ENCODE data around the gene NPW. TPM values are rescaled to one million over a fixed set of nuclear protein-coding genes. Genes with fewer than 3 reads are reported as not detected.

The NPW gene
- total RNA-seq, 1 donor from 2014 or later, result 5.0 TPM

DNA sequence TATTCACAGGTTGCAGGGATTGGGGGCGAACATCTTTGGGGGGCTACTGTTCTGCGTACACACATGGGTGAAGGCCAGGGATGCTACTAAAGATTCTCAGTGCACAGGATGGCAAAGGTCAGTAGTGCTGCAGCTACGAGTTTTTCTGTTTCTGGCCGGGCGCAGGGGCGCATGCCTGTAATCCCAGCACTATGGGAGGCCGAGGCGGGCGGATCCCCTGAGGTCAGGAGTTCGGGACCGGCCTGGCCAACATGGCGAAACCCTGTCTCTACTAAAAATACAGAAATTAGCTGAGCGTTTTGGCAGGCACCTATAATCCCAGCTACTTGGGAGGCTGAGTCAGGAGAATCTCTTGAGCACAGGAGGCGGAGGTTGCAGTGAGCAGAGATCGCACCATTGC lies 6.1 kb upstream of the NPW start:
- no peak overlapping the region for H3K27ac Mint-ChIP-seq
- TF ChIP-seq, protein P1, sequence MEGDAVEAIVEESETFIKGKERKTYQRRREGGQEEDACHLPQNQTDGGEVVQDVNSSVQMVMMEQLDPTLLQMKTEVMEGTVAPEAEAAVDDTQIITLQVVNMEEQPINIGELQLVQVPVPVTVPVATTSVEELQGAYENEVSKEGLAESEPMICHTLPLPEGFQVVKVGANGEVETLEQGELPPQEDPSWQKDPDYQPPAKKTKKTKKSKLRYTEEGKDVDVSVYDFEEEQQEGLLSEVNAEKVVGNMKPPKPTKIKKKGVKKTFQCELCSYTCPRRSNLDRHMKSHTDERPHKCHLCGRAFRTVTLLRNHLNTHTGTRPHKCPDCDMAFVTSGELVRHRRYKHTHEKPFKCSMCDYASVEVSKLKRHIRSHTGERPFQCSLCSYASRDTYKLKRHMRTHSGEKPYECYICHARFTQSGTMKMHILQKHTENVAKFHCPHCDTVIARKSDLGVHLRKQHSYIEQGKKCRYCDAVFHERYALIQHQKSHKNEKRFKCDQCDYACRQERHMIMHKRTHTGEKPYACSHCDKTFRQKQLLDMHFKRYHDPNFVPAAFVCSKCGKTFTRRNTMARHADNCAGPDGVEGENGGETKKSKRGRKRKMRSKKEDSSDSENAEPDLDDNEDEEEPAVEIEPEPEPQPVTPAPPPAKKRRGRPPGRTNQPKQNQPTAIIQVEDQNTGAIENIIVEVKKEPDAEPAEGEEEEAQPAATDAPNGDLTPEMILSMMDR (IDR thresholded peaks at IDR 0.05; ENCODE audit: unreplicated experiment), result no peak
- peaks cover 11% of the 10 kb centered on the region for H3K27me3 Mint-ChIP-seq
- H3K4me3 Mint-ChIP-seq (ENCODE audit: low read depth), result no peak overlapping the region
- no peaks in the 10 kb centered on the region for H3K9me3 Mint-ChIP-seq (ENCODE audit: low read depth)
- peaks cover 9% of the 10 kb centered on the region for H3K4me1 Mint-ChIP-seq (ENCODE audit: low read depth)
- H3K36me3 Mint-ChIP-seq (ENCODE audit: insufficient read depth), result no peaks in the 10 kb centered on the region
- DNase-seq (ENCODE audit: low spot score, unreplicated experiment), result no peak

DNA sequence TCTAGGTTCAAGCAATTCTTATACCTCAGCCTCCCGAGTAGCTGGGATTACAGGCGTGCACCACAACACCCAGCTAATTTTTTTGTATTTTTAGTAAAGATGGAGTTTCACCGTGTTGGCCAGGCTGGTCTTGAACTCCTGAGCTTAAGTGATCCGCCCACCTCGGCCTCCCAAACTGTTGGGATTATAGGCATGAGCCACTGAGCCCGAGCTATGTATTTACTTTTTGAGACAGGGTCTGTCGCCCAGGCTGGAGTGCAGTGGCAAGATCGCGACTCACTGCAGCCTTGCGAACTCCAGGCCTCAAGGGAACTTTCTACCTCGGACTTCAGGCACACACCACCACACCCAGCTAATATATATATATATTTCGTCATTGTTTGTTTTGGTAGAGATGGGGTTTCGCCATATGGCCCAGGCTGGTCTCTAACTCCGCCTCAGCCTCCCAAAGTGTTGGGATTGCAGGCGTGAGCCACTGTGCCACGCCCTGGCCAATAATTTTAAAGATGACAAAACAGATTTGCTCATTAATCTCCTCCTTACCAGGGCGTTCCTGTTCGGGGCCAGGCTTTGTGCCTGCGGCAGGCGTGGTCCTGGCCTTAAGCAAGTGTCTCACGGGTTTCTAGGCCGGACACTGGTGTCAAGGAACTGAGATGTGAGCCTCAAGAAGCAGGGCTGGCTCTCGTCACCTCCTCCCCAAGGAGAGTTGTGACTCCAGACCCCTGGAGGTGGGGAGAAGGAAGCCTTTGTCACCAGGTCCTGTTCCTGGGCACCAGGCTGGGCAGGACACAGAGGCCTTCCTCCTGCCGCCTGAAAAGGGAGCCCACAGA lies 4.3 kb upstream of the NPW start:
- TF ChIP-seq, protein P1 (IDR thresholded peaks at IDR 0.05; ENCODE audit: unreplicated experiment), result no peak
- H3K9me3 Mint-ChIP-seq (ENCODE audit: low read depth), result no peaks in the 10 kb centered on the region
- no peaks in the 10 kb centered on the region for H3K36me3 Mint-ChIP-seq (ENCODE audit: insufficient read depth)
- H3K4me1 Mint-ChIP-seq (ENCODE audit: low read depth), result peaks cover under 1% of the 10 kb centered on the region
- peaks cover 19% of the 10 kb centered on the region for H3K27me3 Mint-ChIP-seq
- H3K27ac Mint-ChIP-seq, result no peak overlapping the region
- DNase-seq (ENCODE audit: low spot score, unreplicated experiment), result no peak
- no peak overlapping the region for H3K4me3 Mint-ChIP-seq (ENCODE audit: low read depth)

DNA sequence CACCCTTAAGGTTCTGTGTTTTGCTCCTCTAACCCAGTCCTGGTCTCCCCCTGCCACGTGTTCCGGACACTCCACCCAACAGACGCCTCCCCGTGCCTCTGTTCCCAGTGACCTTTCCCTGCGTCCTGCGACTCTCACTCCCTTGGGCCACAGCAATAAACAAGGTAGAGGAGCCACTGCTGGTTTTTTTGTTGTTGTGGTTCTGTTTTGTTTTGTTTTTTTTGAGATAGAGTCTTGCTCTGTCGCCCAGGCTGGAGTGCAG lies 3.7 kb upstream of the NPW start:
- no peaks in the 10 kb centered on the region for H3K4me1 Mint-ChIP-seq (ENCODE audit: low read depth)
- no peaks in the 10 kb centered on the region for H3K9me3 Mint-ChIP-seq (ENCODE audit: low read depth)
- no peak for DNase-seq (ENCODE audit: low spot score, unreplicated experiment)
- H3K4me3 Mint-ChIP-seq (ENCODE audit: low read depth), result no peak overlapping the region
- no peaks in the 10 kb centered on the region for H3K36me3 Mint-ChIP-seq (ENCODE audit: insufficient read depth)
- TF ChIP-seq, protein P1 (IDR thresholded peaks at IDR 0.05; ENCODE audit: unreplicated experiment), result no peak
- no peak overlapping the region for H3K27ac Mint-ChIP-seq
- H3K27me3 Mint-ChIP-seq, result peaks cover 23% of the 10 kb centered on the region

DNA sequence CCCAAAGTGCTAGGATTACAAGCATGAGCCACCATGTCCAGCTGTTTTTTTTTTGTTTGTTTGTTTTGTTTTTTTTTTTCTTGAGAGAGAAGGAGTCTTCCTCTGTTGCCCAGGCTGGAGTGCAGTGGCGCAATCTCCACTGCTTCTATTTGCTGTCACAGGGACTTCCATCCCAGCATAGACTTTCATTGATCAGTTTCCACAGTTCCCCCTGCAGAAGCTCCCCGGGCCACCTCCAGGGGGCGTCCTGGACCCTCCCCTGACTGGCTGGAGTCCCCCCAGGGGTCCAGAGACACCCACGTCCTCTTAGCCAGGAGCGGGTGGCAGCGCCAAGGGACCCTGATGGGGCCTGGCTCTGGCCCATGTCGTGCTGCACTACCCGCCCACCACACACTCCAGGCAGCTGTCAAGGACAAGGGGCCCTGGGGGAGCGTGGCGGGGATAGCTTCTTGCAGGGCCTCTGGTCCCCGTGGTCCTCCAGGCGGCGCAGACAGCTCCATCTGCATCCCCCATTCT lies 3.1 kb upstream of the NPW start:
- H3K4me1 Mint-ChIP-seq (ENCODE audit: low read depth), result no peaks in the 10 kb centered on the region
- no peak overlapping the region for H3K27ac Mint-ChIP-seq

DNA sequence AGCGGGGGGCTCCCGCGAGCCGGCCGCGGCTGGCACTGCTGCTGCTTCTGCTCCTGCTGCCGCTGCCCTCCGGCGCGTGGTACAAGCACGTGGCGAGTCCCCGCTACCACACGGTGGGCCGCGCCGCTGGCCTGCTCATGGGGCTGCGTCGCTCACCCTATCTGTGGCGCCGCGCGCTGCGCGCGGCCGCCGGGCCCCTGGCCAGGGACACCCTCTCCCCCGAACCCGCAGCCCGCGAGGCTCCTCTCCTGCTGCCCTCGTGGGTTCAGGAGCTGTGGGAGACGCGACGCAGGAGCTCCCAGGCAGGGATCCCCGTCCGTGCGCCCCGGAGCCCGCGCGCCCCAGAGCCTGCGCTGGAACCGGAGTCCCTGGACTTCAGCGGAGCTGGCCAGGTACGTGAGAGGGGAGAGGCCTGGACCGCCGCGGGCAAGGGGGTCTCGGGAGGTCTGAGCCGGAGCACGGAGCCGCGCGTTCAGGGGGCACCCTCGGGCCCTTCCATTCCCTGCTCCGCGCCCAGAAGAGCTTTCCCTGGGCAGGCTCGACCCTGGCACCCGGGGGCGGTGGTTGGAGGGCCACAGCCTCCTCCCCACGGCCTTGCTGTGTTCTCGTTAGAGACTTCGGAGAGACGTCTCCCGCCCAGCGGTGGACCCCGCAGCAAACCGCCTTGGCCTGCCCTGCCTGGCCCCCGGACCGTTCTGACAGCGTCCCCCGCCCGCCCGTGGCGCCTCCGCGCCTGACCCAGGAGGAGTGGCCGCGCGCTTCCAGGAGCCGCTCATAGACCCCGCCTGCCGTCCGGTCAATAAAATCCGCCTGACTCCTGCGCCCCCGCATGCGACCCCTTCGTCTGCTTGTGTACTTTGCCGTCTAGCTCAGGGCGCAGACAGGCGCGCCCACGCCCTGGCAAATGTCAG lies 591 bp downstream of the NPW start:
- Mint-ChIP-seq H3K36me3 (ENCODE audit: insufficient read depth) (no peaks in the 10 kb centered on the region), H3K27me3 (peaks cover 39% of the 10 kb centered on the region), H3K4me1 (ENCODE audit: low read depth) (peaks cover 4% of the 10 kb centered on the region), H3K4me3 (ENCODE audit: low read depth) (peak overlapping the region; percentile 53), H3K9me3 (ENCODE audit: low read depth) (no peaks in the 10 kb centered on the region), H3K27ac (no peak overlapping the region)
- TF ChIP-seq, protein P1 (IDR thresholded peaks at IDR 0.05; ENCODE audit: unreplicated experiment), result no peak
- DNase-seq (ENCODE audit: low spot score, unreplicated experiment), result peak; percentile 49

More for the DNA sequence above, 3.1 kb upstream of the NPW start:
- H3K27me3 Mint-ChIP-seq, result peaks cover 25% of the 10 kb centered on the region
- TF ChIP-seq, protein P1 (IDR thresholded peaks at IDR 0.05; ENCODE audit: unreplicated experiment), result peak; percentile 55
- DNase-seq (ENCODE audit: low spot score, unreplicated experiment), result no peak
- no peak overlapping the region for H3K4me3 Mint-ChIP-seq (ENCODE audit: low read depth)
- no peaks in the 10 kb centered on the region for H3K36me3 Mint-ChIP-seq (ENCODE audit: insufficient read depth)
- no peaks in the 10 kb centered on the region for H3K9me3 Mint-ChIP-seq (ENCODE audit: low read depth)
